ENCODE measurements around the gene ABLIM3.
A peak's percentile ranks its signal among the peaks of the same experiment; 100 is the strongest.

DNA sequence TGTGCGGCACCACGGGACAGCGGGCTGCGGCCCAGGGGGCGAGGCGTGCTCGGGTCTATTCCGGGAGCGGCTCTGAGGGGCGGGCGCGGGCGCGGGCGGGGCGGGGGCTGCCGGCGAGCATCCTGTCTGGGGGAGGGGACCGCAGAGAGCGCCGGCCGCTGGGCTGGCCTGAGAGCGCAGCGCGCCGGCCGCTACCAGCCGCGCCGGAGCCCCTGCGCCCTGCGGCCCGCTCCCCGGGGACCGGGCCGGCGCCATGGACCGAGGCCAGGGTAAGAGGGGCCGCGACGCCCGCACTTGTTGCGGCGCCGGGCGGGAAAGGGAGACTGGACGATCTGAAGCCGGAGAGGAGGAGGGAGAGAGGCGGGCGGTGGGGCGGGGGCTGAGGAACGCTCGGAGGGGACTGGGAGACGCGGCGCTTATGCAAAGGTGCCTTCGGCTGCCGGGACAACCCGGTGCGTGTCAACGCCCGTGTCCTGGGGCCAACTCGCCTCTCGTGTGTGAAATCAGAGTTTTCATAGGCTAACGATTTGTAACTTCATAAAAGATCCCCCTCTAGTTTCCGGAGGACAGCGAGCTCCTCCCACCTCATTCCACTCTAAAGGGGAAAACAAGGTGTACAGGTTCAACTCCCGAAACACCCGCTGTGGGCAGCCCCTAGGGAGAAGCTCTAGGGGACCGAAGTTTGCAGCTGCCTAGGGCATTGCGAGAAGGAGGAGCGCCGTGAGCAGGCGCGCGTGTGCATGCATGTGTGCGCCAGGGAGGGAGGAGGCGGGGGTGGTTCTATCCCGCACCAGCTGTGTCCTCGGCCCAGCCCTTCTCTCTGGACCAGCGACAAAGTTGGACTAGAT, 130.6 kb downstream of the ABLIM3 start, which contains the start of gene AFAP1L1:
- TF ChIP-seq EP300 (IDR thresholded peaks at IDR 0.05) (no peak), POLR2A (IDR thresholded peaks at IDR 0.05) (peak; percentile 41 to 43)

All from gastroesophageal sphincter (tissue), 2 donors.